Ascending aorta (tissue), 2 donors: ENCODE data around the gene SLC44A1. TPM values are rescaled to one million over a fixed set of nuclear protein-coding genes. Genes with fewer than 3 reads are reported as not detected.

Source experiments
- DNase-seq, 2 donors: peaks; one replicate each; pipeline ENCODE4 v3.0.0-alpha.2; 2019; ENCODE audit warnings: low spot score in 2 of 2
- H3K27ac ChIP-seq, 2 donors: fragments of 200-600 bp; sonication (generic); one replicate each; pipeline ENCODE4 v1.5.1; 2016 to 2017; ENCODE audit warnings: mild to moderate bottlenecking in 1 of 2
- H3K27me3 ChIP-seq: fragments of 200-600 bp; sonication (generic); one replicate; pipeline ENCODE4 v1.5.1; 2017
- H3K36me3 ChIP-seq, 2 donors: fragments of 200-600 bp; sonication (generic); one replicate each; pipeline ENCODE4 v1.5.1; 2016
- H3K4me1 ChIP-seq, 2 donors: fragments of 200-600 bp; sonication (generic); one replicate each; pipeline ENCODE4 v1.5.1; 2016 to 2017; ENCODE audit warnings: mild to moderate bottlenecking in 1 of 2
- H3K4me3 ChIP-seq, 2 donors: fragments of 200-600 bp; sonication (generic); one replicate each; pipeline ENCODE4 v1.5.1; 2016 to 2017; ENCODE audit warnings: mild to moderate bottlenecking in 1 of 2
- H3K9me3 ChIP-seq, 2 donors: fragments of 200-600 bp; sonication (generic); one replicate each; pipeline ENCODE4 v1.5.1; 2016
- intact Hi-C: fragments of 100-400 bp; cut with DNase I; formaldehyde crosslinking; loops from one replicate; pipeline ENCODE4 v1.15.1; 2023
- total RNA-seq: library from RNA; depleted of rRNA; stranded (reverse); fragments of >200 nt; gene quantifications from one replicate; pipeline ENCODE4 v1.1.0, GENCODE V29; 2016
- TF ChIP-seq, protein P1 (sequence below), 3 experiments: fragments of 200-600 bp in 2 of 3; fragments of 450-650 bp in 1 of 3; sonication (generic) in 2 of 3; IDR thresholded peaks; one replicate each; pipeline ENCODE4 v1.5.1; 2016 to 2019; ENCODE audit warnings: antibody characterized with exemption in 3 of 3, mild to moderate bottlenecking in 1 of 3, moderate library complexity in 1 of 3

The SLC44A1 gene
- total RNA-seq, 1 donor from 2014 or later: 26.5 TPM

DNA sequence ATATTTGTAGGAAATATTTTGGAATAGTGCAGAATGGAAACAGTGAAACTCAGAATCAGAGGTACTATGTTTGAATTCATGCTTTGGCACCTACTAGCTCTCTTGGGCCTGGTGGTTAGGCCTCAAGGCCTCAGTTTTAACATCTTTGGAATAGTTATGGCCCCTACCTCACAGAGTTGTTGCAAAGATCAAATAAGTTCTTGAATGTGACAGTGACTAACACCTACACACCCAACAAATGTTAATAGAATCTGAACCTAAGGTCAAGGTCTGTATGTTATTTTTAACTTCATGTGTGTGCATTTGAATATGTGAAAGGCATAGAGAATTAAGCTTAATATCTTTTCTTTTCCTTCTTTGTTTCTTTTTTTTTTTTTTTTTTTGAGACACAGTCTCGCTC lies 87.3 kb downstream of the SLC44A1 start:
- H3K9me3 ChIP-seq: no peaks in the 10 kb centered on the region
- no peaks in the 10 kb centered on the region for H3K4me1 ChIP-seq
- no peaks in the 10 kb centered on the region for H3K27me3 ChIP-seq
- intact Hi-C loops: no loop called here
- DNase-seq: no peak
- H3K4me3 ChIP-seq: no peak overlapping the region
- no peak overlapping the region for H3K27ac ChIP-seq
- TF ChIP-seq, protein P1, sequence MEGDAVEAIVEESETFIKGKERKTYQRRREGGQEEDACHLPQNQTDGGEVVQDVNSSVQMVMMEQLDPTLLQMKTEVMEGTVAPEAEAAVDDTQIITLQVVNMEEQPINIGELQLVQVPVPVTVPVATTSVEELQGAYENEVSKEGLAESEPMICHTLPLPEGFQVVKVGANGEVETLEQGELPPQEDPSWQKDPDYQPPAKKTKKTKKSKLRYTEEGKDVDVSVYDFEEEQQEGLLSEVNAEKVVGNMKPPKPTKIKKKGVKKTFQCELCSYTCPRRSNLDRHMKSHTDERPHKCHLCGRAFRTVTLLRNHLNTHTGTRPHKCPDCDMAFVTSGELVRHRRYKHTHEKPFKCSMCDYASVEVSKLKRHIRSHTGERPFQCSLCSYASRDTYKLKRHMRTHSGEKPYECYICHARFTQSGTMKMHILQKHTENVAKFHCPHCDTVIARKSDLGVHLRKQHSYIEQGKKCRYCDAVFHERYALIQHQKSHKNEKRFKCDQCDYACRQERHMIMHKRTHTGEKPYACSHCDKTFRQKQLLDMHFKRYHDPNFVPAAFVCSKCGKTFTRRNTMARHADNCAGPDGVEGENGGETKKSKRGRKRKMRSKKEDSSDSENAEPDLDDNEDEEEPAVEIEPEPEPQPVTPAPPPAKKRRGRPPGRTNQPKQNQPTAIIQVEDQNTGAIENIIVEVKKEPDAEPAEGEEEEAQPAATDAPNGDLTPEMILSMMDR (IDR thresholded peaks at IDR 0.05): no peak
- H3K36me3 ChIP-seq: peaks cover 3 to 5% of the 10 kb centered on the region in 2 donors

DNA sequence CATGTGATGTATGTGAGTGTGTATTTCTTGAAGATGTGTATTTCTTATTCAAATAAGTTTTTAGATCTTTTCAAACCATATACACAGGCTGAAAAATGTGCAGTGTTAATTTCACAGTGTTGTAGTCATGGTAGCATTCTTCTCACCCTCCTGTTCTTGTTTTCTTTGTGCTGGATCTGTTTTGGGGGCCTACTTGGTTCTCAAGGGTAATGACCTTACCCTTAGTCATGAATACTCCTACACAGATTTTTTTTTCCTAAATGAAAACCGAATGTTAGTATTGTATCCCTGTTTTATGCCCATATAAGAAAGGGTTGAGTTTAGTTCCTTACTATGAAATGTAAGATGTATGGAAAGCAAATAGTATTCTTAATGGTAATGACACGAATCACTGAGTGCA lies 88.0 kb downstream of the SLC44A1 start:
- Histone ChIP-seq H3K4me1 (no peaks in the 10 kb centered on the region), H3K9me3 (no peaks in the 10 kb centered on the region), H3K27me3 (no peaks in the 10 kb centered on the region), H3K36me3 (peaks cover 8 to 9% of the 10 kb centered on the region in 2 donors), H3K27ac (no peak overlapping the region), H3K4me3 (no peak overlapping the region)
- DNase-seq: no peak
- TF ChIP-seq, protein P1 (IDR thresholded peaks at IDR 0.05): no peak
- intact Hi-C loops: no loop called here

DNA sequence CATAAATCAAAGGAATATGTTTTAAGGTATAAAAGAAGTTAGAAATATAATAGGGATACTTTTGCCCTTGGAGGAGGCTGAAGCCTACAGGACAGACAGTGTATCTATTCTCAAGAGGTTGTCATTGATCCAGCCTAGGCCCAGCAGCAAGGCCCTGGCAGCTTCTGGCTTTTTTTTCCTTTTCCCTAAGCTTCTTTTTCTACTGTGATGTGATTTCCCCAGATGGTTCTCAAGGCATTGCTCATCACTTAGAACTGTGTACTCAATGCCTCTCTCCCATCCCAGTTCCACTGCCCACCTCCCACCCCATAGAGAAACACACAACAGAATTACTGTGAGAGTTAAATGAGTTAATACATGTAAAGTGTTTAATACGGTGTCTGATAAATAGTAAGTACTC lies 88.6 kb downstream of the SLC44A1 start:
- TF ChIP-seq, protein P1 (IDR thresholded peaks at IDR 0.05): no peak

DNA sequence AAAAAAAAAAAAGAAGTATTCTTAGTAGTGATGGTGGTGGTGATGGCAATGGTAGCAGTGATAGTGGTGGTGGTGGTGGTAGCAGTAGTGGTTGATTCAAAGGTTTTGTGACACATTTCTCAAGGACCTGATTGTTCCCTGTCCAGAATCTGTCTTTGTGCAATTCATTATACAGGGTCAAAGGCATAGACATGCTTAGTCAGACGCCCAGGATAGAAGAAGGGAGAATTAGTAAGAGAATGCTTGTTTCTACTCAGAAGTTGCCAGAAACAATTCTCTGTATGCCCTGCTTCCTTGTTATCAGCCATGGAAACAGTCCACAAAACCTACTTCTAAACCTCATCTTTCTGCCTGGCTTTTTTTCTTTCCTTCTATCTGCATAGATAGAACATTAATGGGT lies 89.4 kb downstream of the SLC44A1 start:
- TF ChIP-seq, protein P1 (IDR thresholded peaks at IDR 0.05): no peak
- no peak overlapping the region for H3K4me3 ChIP-seq
- intact Hi-C loops: no loop called here
- DNase-seq: no peak
- no peaks in the 10 kb centered on the region for H3K27me3 ChIP-seq
- no peak overlapping the region for H3K27ac ChIP-seq
- H3K36me3 ChIP-seq: peaks cover 9 to 17% of the 10 kb centered on the region in 2 donors
- H3K9me3 ChIP-seq: no peaks in the 10 kb centered on the region
- H3K4me1 ChIP-seq: no peaks in the 10 kb centered on the region

More for the DNA sequence above, 88.6 kb downstream of the SLC44A1 start:
- H3K4me1 ChIP-seq: no peaks in the 10 kb centered on the region
- no peak overlapping the region for H3K4me3 ChIP-seq
- no peak overlapping the region for H3K27ac ChIP-seq
- DNase-seq: no peak
- intact Hi-C loops: no loop called here
- peaks cover 8 to 15% of the 10 kb centered on the region in 2 donors for H3K36me3 ChIP-seq
- no peaks in the 10 kb centered on the region for H3K27me3 ChIP-seq
- H3K9me3 ChIP-seq: no peaks in the 10 kb centered on the region

DNA sequence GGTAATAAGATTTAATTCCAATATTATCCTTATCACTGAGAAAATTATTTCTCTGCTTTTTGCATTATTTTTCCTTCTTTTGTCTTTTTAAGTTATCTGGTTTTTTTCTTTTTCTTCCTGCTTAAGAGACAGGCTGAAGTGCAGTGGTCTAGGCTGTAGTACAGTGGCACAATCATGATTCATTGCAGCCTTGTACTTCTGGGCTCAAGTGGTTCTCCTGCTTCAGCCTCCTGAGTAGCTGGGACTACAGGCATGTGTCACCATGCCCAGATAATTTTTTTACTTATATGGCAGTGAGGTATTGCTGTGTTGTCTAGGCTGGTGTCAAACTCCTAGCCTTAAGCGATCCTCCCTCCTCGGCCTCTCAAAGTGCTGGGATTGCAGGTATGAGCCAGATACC lies 93.9 kb downstream of the SLC44A1 start:
- H3K9me3 ChIP-seq: no peaks in the 10 kb centered on the region
- peaks cover 10 to 17% of the 10 kb centered on the region in 2 donors for H3K36me3 ChIP-seq
- H3K27ac ChIP-seq: no peak overlapping the region
- H3K4me1 ChIP-seq: no peaks in the 10 kb centered on the region
- no peak for DNase-seq
- intact Hi-C loops: no loop called here
- H3K4me3 ChIP-seq: no peak overlapping the region
- TF ChIP-seq, protein P1 (IDR thresholded peaks at IDR 0.05): no peak
- no peaks in the 10 kb centered on the region for H3K27me3 ChIP-seq

DNA sequence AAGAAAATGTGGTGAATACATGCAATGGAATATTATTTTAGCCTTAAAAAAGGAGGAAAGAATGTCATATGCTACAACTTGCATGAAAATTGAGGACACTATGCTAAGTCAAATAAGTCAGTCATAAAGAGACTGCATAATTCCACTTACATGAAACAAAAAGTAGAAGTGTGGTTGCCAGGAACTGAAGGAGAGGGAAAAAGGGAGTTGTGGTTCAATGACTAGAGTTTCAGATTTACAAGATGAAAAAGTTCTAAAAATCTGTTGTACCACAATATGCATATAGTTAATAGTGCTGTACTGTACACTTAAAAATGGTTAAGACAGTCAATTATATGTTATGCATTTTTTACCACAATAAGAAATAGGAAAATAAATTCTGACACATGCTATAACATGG lies 95.4 kb downstream of the SLC44A1 start:
- H3K4me1 ChIP-seq: no peaks in the 10 kb centered on the region
- no peaks in the 10 kb centered on the region for H3K9me3 ChIP-seq
- no peak overlapping the region for H3K27ac ChIP-seq
- H3K27me3 ChIP-seq: no peaks in the 10 kb centered on the region
- no peak for DNase-seq
- intact Hi-C loops: no loop called here
- TF ChIP-seq, protein P1 (IDR thresholded peaks at IDR 0.05): no peak
- H3K4me3 ChIP-seq: no peak overlapping the region
- H3K36me3 ChIP-seq: peaks cover 10 to 17% of the 10 kb centered on the region in 2 donors
